Measurements from ENCODE around the gene RBSN.

- no peak for TF ChIP-seq CTCF (conservative IDR thresholded peaks at IDR 0.05; ENCODE audit: low read depth, low read length)
- TF ChIP-seq POLR2A (IDR thresholded peaks at IDR 0.05; ENCODE audit: low read depth, low read length), result no peak
- TF ChIP-seq MXI1 (IDR thresholded peaks at IDR 0.05; ENCODE audit: borderline replicate concordance, low read depth, low read length), result no peak
- no peak for TF ChIP-seq MAZ (IDR thresholded peaks at IDR 0.05; ENCODE audit: borderline replicate concordance, low read depth, low read length)
- TF ChIP-seq USF2 (IDR thresholded peaks at IDR 0.05; ENCODE audit: low read depth, low read length), result no peak
- TF ChIP-seq ELK1 (IDR thresholded peaks at IDR 0.05; ENCODE audit: borderline replicate concordance, low read depth, low read length), result no peak
- no peak for TF ChIP-seq SMC3 (IDR thresholded peaks at IDR 0.05; ENCODE audit: low read depth, low read length)
- TF ChIP-seq NFE2L2 (IDR thresholded peaks at IDR 0.05; ENCODE audit: low read depth, low read length), result no peak
- no peak for TF ChIP-seq BHLHE40 (IDR thresholded peaks at IDR 0.05; ENCODE audit: low read depth, low read length)
- no peak for TF ChIP-seq FOS (IDR thresholded peaks at IDR 0.05; ENCODE audit: low read depth, low read length)
These were observed 75.7 kb downstream of the RBSN start for GRCh38 chr3:15023249-15023648.

All from IMR-90 (cell line).